Natural killer cell (primary cell): ENCODE results near the gene LONP1. TPM values are rescaled to one million over a fixed set of nuclear protein-coding genes. Genes with fewer than 3 reads are reported as not detected.
A peak's percentile ranks its signal among the peaks of the same experiment; 100 is the strongest.

Source experiments
- ATAC-seq, 3 donors: fragments of 150-1000 bp in 2 of 3; fragments of 200-7000 bp in 1 of 3; cut with Tn5 transposase; 1 replicate in 1 of 3; 2 replicates in 2 of 3; pipeline ENCODE4 v1.10.0; 2021; ENCODE audit warnings: mild to moderate bottlenecking in 2 of 3, moderate library complexity in 2 of 3
- DNase-seq, 2 donors: peaks; one replicate each; pipeline versions ENCODE4 v3.0.0 to v3.0.0-alpha.2; 2013 to 2021; ENCODE audit warnings: mixed read lengths in 1 of 2
- H3K27ac ChIP-seq: one replicate; pipeline ENCODE4 v1.5.1; 2013; ENCODE audit warnings: mild to moderate bottlenecking, low read length
- H3K27me3 ChIP-seq: one replicate; pipeline ENCODE4 v1.6.1; 2013; ENCODE audit warnings: low read length; ENCODE audit not compliant: control insufficient read depth, insufficient read depth
- H3K36me3 ChIP-seq: one replicate; pipeline ENCODE4 v1.6.1; 2013; ENCODE audit warnings: low read length; ENCODE audit not compliant: control insufficient read depth, insufficient read depth
- H3K4me1 ChIP-seq: one replicate; pipeline ENCODE4 v1.6.1; 2013; ENCODE audit warnings: low read length; ENCODE audit not compliant: control insufficient read depth, insufficient read depth
- H3K4me3 ChIP-seq: one replicate; pipeline ENCODE4 v1.5.1; 2013; ENCODE audit warnings: low read length
- H3K9me3 ChIP-seq: one replicate; pipeline ENCODE4 v1.6.1; 2013; ENCODE audit warnings: low read length; ENCODE audit not compliant: control insufficient read depth, insufficient read depth
- H3K27ac Mint-ChIP-seq, 2 donors: one replicate each; pipeline ENCODE4 v1.8.0; 2022; ENCODE audit warnings: mild to moderate bottlenecking in 2 of 2, mixed read lengths in 2 of 2, moderate library complexity in 1 of 2
- H3K27me3 Mint-ChIP-seq, 2 donors: one replicate each; pipeline ENCODE4 v1.8.0; 2022; ENCODE audit warnings: low read depth in 2 of 2, mixed read lengths in 2 of 2
- H3K36me3 Mint-ChIP-seq: one replicate; pipeline ENCODE4 v1.8.0; 2022; ENCODE audit warnings: mixed read lengths
- H3K4me1 Mint-ChIP-seq, 2 donors: one replicate each; pipeline ENCODE4 v1.8.0; 2022; ENCODE audit warnings: mixed read lengths in 2 of 2
- H3K4me3 Mint-ChIP-seq: one replicate; pipeline ENCODE4 v1.8.0; 2022; ENCODE audit warnings: mild to moderate bottlenecking, moderate library complexity, mixed read lengths
- H3K9me3 Mint-ChIP-seq, 2 donors: one replicate each; pipeline ENCODE4 v1.8.0; 2022; ENCODE audit warnings: mixed read lengths in 2 of 2
- CTCF ChIP-seq: fragments of 200-600 bp; IDR thresholded peaks from one replicate; pipeline ENCODE4 v1.8.0; 2022; ENCODE audit warnings: antibody characterized with exemption
- WGBS: methylation state at CpG from one replicate; pipeline ENCODE4 v1.1.7; 2013; ENCODE audit warnings: missing lambda C conversion rate; ENCODE audit not compliant: insufficient coverage; 5-methylcytosine and 5-hydroxymethylcytosine counted together
- intact Hi-C: fragments of 100-400 bp; cut with micrococcal nuclease; formaldehyde crosslinking; loops from one replicate; pipeline ENCODE4 v1.14.2; 2022
- total RNA-seq, 4 donors: library from RNA; stranded (reverse); fragments of 120-200 nt in 1 of 4; gene quantifications; one replicate each; pipeline versions ENCODE4 v1.2.3 to v1.2.4, GENCODE V29; 2013 to 2022

The LONP1 gene
- total RNA-seq, 3 donors from 2014 or later (not counting 1 experiment from before 2014, with no cell fraction given), result 50.5 to 61.8 (median 56.1) TPM

- TF ChIP-seq CTCF, result no peak
- Histone ChIP-seq H3K27me3 (no peaks in the 10 kb centered on the region), H3K27ac (no peak overlapping the region), H3K4me3 (no peak overlapping the region), H3K36me3 (peaks cover 12% of the 10 kb centered on the region), H3K9me3 (no peaks in the 10 kb centered on the region), H3K4me1 (no peaks in the 10 kb centered on the region)
- Mint-ChIP-seq H3K9me3 (peaks cover 0 to 4% of the 10 kb centered on the region in 2 donors), H3K36me3 (no peaks in the 10 kb centered on the region), H3K27me3 (no peaks in the 10 kb centered on the region), H3K4me1 (peaks cover 0 to 3% of the 10 kb centered on the region in 2 donors), H3K27ac (no peak overlapping the region), H3K4me3 (no peak overlapping the region)
- WGBS, result 100% methylated on average over 1 of the region's 1 CpG
- no peak for DNase-seq
- intact Hi-C loops, result no loop called here
- no peak for ATAC-seq
These were observed 46.2 kb downstream of the LONP1 start for GRCh38 chr19:5673752-5674151.

- H3K27ac Mint-ChIP-seq, result peak overlapping the region; percentile 49 to 56
- H3K36me3 ChIP-seq, result peaks cover 14% of the 10 kb centered on the region
- no peak overlapping the region for H3K4me3 Mint-ChIP-seq
- H3K4me1 ChIP-seq, result no peaks in the 10 kb centered on the region
- H3K27me3 Mint-ChIP-seq, result no peaks in the 10 kb centered on the region
- no peak for TF ChIP-seq CTCF
- intact Hi-C loops, result no loop called here
- DNase-seq, result no peak
- no peak for ATAC-seq
- 96% methylated on average over 13 of the region's 13 CpGs for WGBS
- H3K36me3 Mint-ChIP-seq, result no peaks in the 10 kb centered on the region
- H3K4me3 ChIP-seq, result no peak overlapping the region
- peaks cover 0 to 4% of the 10 kb centered on the region in 2 donors for H3K9me3 Mint-ChIP-seq
- no peaks in the 10 kb centered on the region for H3K9me3 ChIP-seq
- no peaks in the 10 kb centered on the region for H3K27me3 ChIP-seq
- H3K27ac ChIP-seq, result no peak overlapping the region
- H3K4me1 Mint-ChIP-seq, result peaks cover 0 to 3% of the 10 kb centered on the region in 2 donors
These were observed 47.1 kb downstream of the LONP1 start for GRCh38 chr19:5672708-5673459.

GRCh38 chr19:5671600-5671999 lies 48.3 kb downstream of the LONP1 start:
- Mint-ChIP-seq H3K27ac (no peak overlapping the region), H3K9me3 (peaks cover 0 to 4% of the 10 kb centered on the region in 2 donors), H3K36me3 (no peaks in the 10 kb centered on the region), H3K4me3 (no peak overlapping the region), H3K27me3 (no peaks in the 10 kb centered on the region), H3K4me1 (peaks cover 0 to 3% of the 10 kb centered on the region in 2 donors)
- 98% methylated on average over 7 of the region's 7 CpGs for WGBS
- no peaks in the 10 kb centered on the region for H3K4me1 ChIP-seq
- H3K27ac ChIP-seq, result no peak overlapping the region
- H3K36me3 ChIP-seq, result peaks cover 25% of the 10 kb centered on the region
- H3K27me3 ChIP-seq, result no peaks in the 10 kb centered on the region
- ATAC-seq (no peak), DNase-seq (no peak)
- intact Hi-C loops, result no loop called here
- no peak for TF ChIP-seq CTCF
- no peaks in the 10 kb centered on the region for H3K9me3 ChIP-seq
- H3K4me3 ChIP-seq, result no peak overlapping the region

- WGBS, result 93% methylated on average over 11 of the region's 11 CpGs
- no peak for ATAC-seq
These were observed 50.7 kb downstream of the LONP1 start for GRCh38 chr19:5669212-5669611.

More at GRCh38 chr19:5669212-5669611, 50.7 kb downstream of the LONP1 start:
- Mint-ChIP-seq H3K36me3 (peaks cover 10% of the 10 kb centered on the region), H3K4me1 (no peaks in the 10 kb centered on the region), H3K4me3 (no peak overlapping the region), H3K9me3 (peaks cover 0 to 4% of the 10 kb centered on the region in 2 donors), H3K27me3 (no peaks in the 10 kb centered on the region), H3K27ac (peak overlapping the region in 1 of 2 donors; percentile 14)
- Histone ChIP-seq H3K36me3 (peaks cover 49% of the 10 kb centered on the region), H3K27ac (no peak overlapping the region), H3K4me3 (no peak overlapping the region), H3K4me1 (no peaks in the 10 kb centered on the region), H3K9me3 (no peaks in the 10 kb centered on the region), H3K27me3 (no peaks in the 10 kb centered on the region)
- intact Hi-C loops, result no loop called here
- no peak for TF ChIP-seq CTCF
- DNase-seq, result no peak
